Astrocyte of the hippocampus (primary cell): ENCODE measurements around the gene TRAPPC8.

ENCODE experiments used
- DNase-seq: peaks from one replicate; pipeline ENCODE4 v3.0.0; 2011; ENCODE audit warnings: low read depth, low spot score

Gene TRAPPC8

GRCh38 chr18:31791817-31792579 is 150.9 kb downstream of the TRAPPC8 start:
- DNase-seq: no peak

- DNase-seq: no peak
Observed at GRCh38 chr18:31789409-31789808, 153.5 kb downstream of the TRAPPC8 start.

- DNase-seq: no peak
Observed at GRCh38 chr18:31783059-31783458, 159.9 kb downstream of the TRAPPC8 start.
